ENCODE measurements around the gene RINT1.
"Not testable (repeated sequence)": the region's sequence is repeated elsewhere in the genome, so short reads cannot be mapped to it uniquely, and the experiment has no call there.

RINT1 gene

DNA sequence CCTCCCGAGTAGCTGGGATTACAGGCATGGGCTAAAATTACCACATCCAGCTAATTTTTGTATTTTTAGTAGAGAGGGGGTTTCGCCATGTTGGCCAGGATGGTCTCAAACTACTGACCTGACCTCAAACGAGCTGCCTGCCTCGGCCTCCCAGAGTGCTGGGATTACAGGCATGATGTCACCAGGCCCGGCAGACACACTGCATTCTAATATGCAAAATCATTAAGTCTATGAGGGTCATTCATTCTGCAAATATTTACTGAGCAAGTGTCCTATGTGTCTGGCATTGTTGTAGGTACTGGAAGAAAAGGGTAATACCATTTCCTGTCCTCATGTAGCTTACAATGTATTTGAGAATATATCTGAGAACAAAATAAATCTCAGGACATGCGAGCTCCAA lies 12.6 kb upstream of the RINT1 start:
- Histone ChIP-seq H3K4me1 (ENCODE audit: control insufficient read depth in 1 of 2, insufficient read depth in 1 of 2, low read depth in 1 of 2, low read length in 1 of 2) (peaks cover 17 to 20% of the 10 kb centered on the region in 2 experiments), H3K9me3 (no peaks in the 10 kb centered on the region), H3K27me3 (peaks cover 12% of the 10 kb centered on the region), H3K36me3 (no peaks in the 10 kb centered on the region), H3K27ac (no peak overlapping the region), H3K4me3 (ENCODE audit: low read depth in 1 of 2, low read length in 1 of 2) (no peak overlapping the region)
- TF ChIP-seq, protein P1, sequence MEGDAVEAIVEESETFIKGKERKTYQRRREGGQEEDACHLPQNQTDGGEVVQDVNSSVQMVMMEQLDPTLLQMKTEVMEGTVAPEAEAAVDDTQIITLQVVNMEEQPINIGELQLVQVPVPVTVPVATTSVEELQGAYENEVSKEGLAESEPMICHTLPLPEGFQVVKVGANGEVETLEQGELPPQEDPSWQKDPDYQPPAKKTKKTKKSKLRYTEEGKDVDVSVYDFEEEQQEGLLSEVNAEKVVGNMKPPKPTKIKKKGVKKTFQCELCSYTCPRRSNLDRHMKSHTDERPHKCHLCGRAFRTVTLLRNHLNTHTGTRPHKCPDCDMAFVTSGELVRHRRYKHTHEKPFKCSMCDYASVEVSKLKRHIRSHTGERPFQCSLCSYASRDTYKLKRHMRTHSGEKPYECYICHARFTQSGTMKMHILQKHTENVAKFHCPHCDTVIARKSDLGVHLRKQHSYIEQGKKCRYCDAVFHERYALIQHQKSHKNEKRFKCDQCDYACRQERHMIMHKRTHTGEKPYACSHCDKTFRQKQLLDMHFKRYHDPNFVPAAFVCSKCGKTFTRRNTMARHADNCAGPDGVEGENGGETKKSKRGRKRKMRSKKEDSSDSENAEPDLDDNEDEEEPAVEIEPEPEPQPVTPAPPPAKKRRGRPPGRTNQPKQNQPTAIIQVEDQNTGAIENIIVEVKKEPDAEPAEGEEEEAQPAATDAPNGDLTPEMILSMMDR (IDR thresholded peaks at IDR 0.05): no peak

DNA sequence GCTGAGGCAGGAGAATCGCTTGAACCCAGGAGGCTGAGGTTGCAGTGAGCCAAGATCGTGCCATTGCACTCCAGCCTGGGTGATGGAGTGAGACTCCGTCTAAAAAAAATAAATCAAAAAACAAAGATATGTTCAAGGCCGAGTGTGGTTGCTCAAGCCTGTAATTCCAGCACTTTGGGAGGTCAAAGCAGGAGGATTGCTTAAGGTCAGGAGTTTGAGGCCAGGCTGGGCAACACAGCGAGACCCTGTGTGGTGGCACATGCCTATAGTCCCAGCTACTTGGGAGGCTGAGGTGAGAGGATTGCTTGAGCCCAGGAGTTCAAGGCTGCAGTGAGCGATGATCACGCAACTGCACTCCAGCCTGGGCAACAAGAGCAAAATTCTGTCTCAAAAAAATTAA lies 11.4 kb upstream of the RINT1 start:
- not testable (repeated sequence) for H3K36me3 ChIP-seq, H3K27ac ChIP-seq, H3K9me3 ChIP-seq
- Histone ChIP-seq H3K4me1 (ENCODE audit: control insufficient read depth in 1 of 2, insufficient read depth in 1 of 2, low read depth in 1 of 2, low read length in 1 of 2) (peaks cover 17 to 20% of the 10 kb centered on the region in 2 experiments), H3K4me3 (ENCODE audit: low read depth in 1 of 2, low read length in 1 of 2) (peak overlapping the region in 1 of 2 experiments; percentile 67), H3K27me3 (peaks cover 12% of the 10 kb centered on the region)

DNA sequence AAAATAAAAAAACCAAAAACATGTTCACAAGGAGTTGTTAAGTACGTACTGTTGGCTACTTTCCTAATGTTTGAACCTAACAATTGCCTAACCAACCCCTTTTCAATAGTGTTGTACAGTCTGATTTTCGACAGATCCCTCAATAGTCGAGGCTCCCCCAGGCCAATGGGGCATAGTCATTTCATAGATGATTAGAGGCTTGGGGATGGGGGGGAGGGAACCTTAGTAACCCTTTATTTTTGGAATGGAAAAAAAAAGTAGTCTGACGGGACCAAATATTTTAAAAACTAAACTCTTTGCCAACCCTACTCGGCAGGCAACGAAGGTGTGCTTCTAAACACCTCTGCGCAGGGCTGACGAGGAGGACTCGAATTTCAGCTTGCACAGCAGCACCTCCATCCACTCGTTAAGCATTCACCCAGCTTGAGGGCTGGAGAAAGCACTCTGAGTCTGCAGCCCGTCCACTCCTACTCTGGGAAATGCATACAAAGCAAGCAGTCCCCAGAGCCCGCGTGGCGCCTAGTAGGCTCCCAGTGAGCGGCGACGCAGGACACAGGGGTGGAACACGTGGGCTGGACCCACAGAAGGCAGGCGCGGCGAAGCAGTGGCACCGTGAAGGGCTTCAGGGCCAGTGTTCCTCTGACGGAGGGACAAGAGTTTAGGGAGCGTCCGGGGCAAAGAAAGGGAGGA lies 10.8 kb upstream of the RINT1 start:
- Histone ChIP-seq H3K4me1 (ENCODE audit: control insufficient read depth in 1 of 2, insufficient read depth in 1 of 2, low read depth in 1 of 2, low read length in 1 of 2) (peaks cover 16 to 20% of the 10 kb centered on the region in 2 experiments), H3K36me3 (no peaks in the 10 kb centered on the region), H3K4me3 (ENCODE audit: low read depth in 1 of 2, low read length in 1 of 2) (peak overlapping the region; percentile 62 to 67), H3K27me3 (peaks cover 12% of the 10 kb centered on the region), H3K27ac (peak overlapping the region; percentile 68), H3K9me3 (no peaks in the 10 kb centered on the region)
- TF ChIP-seq, protein P1 (IDR thresholded peaks at IDR 0.05): no peak

DNA sequence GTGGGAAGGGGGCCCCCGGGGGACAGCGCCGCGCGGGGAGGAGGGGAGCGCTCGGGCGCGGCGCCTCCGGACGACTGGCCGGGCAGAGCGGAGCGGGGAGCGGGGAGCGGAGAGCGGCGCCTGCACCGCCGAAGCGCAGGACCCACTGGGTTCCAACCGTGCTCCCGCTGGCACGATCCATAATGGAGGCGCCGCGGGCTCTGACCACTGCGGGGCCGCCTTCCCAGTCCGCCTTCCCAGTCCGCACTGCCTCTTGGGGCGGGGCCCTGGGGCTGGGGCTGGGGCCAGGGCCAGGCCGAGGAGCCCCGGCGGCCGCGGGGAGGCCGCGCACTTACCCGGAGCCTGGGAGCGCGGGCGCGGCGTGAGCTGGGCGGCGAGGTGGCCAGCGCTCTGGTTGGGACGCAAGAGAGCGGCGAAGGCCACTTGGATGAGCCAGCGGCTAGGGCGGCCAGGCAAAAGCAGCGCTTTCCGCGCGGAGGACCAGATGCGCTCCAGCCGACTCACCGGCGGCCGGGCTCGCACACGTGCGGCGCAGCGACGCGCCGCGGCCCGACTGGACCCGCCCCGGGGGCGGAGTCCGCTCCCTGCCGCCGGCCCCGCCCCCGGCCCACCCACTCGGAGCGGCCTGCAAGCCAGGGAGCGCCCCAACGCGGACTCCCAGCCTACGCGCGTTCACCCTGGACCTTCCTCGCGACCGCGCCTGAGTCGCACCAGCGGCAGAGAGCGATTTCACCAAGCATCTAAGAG lies 10.1 kb upstream of the RINT1 start, which contains the start of gene PUS7:
TSS of gene PUS7 (minus strand) at position 555 of the 747 bp plus-strand sequence. CDS start 13,759 bp downstream, outside the sequence.
- H3K27me3 ChIP-seq: peaks cover 12% of the 10 kb centered on the region
- no peaks in the 10 kb centered on the region for H3K9me3 ChIP-seq
- H3K27ac ChIP-seq: peak within 1 kb of the TSS; percentile 68
- TF ChIP-seq, protein P1 (IDR thresholded peaks at IDR 0.05): no peak
- peak within 1 kb of the TSS; percentile 62 to 67 for H3K4me3 ChIP-seq (ENCODE audit: low read depth in 1 of 2, low read length in 1 of 2)
- peaks cover 14 to 20% of the 10 kb centered on the region in 2 experiments for H3K4me1 ChIP-seq (ENCODE audit: control insufficient read depth in 1 of 2, insufficient read depth in 1 of 2, low read depth in 1 of 2, low read length in 1 of 2)
- no peaks in the 10 kb centered on the region for H3K36me3 ChIP-seq

DNA sequence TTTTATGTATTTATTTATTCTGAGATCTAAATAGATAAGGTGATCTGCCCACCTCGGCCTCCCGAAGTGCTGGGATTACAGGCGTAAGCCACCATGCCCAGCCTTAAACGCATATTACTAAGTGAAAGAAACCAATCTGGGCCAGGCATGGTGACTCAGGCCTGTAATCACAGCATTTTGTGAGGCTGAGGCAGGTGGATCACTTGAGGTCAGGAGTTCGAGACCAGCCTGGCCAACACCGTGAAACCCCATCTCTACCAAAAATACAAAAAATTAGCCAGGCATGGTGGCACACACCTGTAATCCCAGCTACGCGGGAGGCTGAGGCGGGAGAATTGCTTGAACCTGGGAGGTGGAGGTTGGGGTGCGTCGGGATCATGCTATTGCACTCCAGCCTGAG lies 7.6 kb upstream of the RINT1 start:
- Histone ChIP-seq H3K4me1 (ENCODE audit: control insufficient read depth in 1 of 2, insufficient read depth in 1 of 2, low read depth in 1 of 2, low read length in 1 of 2) (peaks cover 14 to 20% of the 10 kb centered on the region in 2 experiments), H3K27me3 (peaks cover 12% of the 10 kb centered on the region)
- H3K27ac ChIP-seq; H3K9me3 ChIP-seq; H3K36me3 ChIP-seq; H3K4me3 ChIP-seq (ENCODE audit: low read depth in 1 of 2, low read length in 1 of 2): not testable (repeated sequence)

DNA sequence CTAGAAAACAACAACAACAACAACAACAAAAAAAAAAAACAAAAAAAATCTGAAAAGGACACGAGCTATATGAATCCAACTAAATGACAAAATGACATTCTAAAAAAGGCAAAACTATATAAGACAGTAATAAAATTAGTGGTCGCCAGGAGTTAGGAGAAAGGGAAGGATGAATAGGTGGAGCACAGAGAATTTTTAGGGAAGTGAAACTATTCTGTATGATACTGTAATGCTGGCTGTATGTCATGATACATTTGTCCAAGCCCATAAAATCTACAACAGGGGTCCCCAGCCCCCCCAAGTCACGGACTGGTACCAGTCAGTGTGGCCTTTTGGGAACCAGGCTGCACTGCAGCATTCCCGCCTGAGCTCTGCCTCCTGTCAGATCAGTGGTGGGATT lies 7.2 kb upstream of the RINT1 start:
- H3K4me3 ChIP-seq (ENCODE audit: low read depth in 1 of 2, low read length in 1 of 2): no peak overlapping the region
- H3K4me1 ChIP-seq (ENCODE audit: control insufficient read depth in 1 of 2, insufficient read depth in 1 of 2, low read depth in 1 of 2, low read length in 1 of 2): peaks cover 14 to 20% of the 10 kb centered on the region in 2 experiments
- H3K9me3 ChIP-seq: no peaks in the 10 kb centered on the region
- peaks cover 12% of the 10 kb centered on the region for H3K27me3 ChIP-seq
- no peak overlapping the region for H3K27ac ChIP-seq
- TF ChIP-seq, protein P1 (IDR thresholded peaks at IDR 0.05): no peak
- H3K36me3 ChIP-seq: no peaks in the 10 kb centered on the region

DNA sequence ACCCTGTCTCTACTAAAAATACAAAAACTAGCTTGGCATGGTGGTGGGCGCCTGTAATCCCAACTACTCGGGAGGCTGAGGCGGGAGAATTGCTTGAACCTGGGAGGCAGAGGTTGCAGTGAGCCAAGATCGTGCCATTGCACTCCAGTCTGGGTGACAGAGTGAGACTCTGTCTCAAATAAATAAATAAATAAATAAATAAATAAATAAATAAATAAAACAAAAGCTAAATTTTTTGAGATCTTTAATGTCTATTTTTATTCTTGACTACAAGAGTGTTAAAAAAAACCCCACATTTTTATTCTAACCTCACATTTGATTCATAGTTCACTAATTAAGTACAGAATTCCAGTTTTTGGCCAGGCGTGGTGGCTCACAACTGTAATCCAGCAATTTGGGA lies 4.3 kb upstream of the RINT1 start:
- not testable (repeated sequence) for H3K36me3 ChIP-seq; H3K9me3 ChIP-seq; H3K4me3 ChIP-seq (ENCODE audit: low read depth in 1 of 2, low read length in 1 of 2); H3K27me3 ChIP-seq; H3K27ac ChIP-seq
- H3K4me1 ChIP-seq (ENCODE audit: control insufficient read depth in 1 of 2, insufficient read depth in 1 of 2, low read depth in 1 of 2, low read length in 1 of 2): peaks cover 14 to 16% of the 10 kb centered on the region in 2 experiments
